Measurements from ENCODE around the gene OCEL1.

The OCEL1 gene

DNA sequence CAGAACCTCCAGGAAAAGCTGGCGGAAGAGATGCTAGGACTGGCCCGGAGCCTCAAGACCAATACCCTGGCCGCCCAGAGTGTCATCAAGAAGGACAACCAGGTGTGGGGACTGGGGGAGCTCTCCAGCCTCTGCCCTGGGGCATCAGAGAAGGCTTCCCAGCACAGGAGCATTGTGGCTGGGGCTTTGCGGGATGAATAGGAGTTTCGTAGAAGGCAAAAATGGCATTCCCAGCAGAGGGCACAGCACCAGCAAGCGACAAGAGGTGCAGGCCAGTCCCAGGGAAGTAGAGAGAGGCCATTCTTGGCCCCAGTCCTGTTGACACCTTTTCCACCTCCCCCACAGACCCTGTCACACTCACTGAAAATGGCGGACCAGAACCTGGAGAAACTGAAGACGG is 6.7 kb upstream of the OCEL1 start:
- Histone ChIP-seq H3K27me3 (replicated peaks in 2 of 5; ENCODE audit: control insufficient read depth in 4 of 5, insufficient read depth in 5 of 5, low read length in 4 of 5) (no peaks in the 10 kb centered on the region), H3K27ac (ENCODE audit: insufficient read depth in 1 of 2, low read depth in 1 of 2, low read length in 2 of 2, poor library complexity in 1 of 2, severe bottlenecking in 2 of 2) (no peak overlapping the region), H3K36me3 (ENCODE audit: control insufficient read depth in 4 of 4, insufficient read depth in 4 of 4, low read length in 3 of 4) (peaks cover 8 to 21% (median 13%) of the 10 kb centered on the region in 4 experiments), H3K4me1 (ENCODE audit: control extremely low read depth in 1 of 4, control insufficient read depth in 4 of 4, insufficient read depth in 4 of 4, low read length in 3 of 4) (peaks cover 0 to 15% (median 15%) of the 10 kb centered on the region in 4 experiments), H3K4me3 (ENCODE audit: control insufficient read depth in 1 of 7, extremely low read depth in 1 of 7, insufficient read depth in 4 of 7, low read depth in 2 of 7, low read length in 6 of 7) (no peak overlapping the region), H3K9me3 (ENCODE audit: control extremely low read depth in 1 of 5, control insufficient read depth in 4 of 5, insufficient read depth in 2 of 5, low read depth in 1 of 5, low read length in 4 of 5) (no peaks in the 10 kb centered on the region)
- POLR2A ChIA-PET = no interaction called here
- DNase-seq = no peak
- CTCF ChIA-PET = no interaction called here
- 98% methylated on average over 8 of the region's 8 CpGs for WGBS (ENCODE audit: insufficient coverage)

DNA sequence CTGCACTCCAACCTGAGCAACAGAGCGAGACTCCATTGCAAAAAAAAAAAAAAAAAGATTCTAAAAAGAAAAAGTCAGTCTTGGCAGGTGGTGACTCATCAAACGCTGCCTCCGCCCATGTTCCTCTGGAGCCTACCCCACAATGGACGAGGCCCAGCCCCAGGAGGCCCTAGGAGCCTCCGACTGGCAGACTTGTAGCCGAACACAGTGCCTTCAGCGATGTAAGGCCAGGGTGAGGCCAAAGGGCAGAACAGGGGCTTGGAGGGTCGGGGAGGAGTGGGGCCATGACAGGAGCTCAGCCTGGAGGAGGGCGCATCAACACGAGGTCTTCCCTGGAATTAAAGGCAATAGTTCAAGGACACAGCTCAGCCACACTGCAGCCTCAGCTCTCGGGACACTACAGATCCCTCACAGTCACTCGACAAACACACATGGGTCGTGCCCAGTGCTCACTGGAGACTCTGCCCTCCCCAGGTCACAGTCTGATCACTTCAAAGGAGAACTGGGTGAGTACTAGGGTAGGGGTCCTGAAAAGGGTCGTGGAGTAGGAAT is 5.7 kb upstream of the OCEL1 start:
- Histone ChIP-seq H3K4me3 (ENCODE audit: control insufficient read depth in 1 of 7, extremely low read depth in 1 of 7, insufficient read depth in 4 of 7, low read depth in 2 of 7, low read length in 6 of 7) (no peak overlapping the region), H3K27ac (ENCODE audit: insufficient read depth in 1 of 2, low read depth in 1 of 2, low read length in 2 of 2, poor library complexity in 1 of 2, severe bottlenecking in 2 of 2) (peak overlapping the region in 1 of 2 experiments; percentile 14), H3K27me3 (replicated peaks in 2 of 5; ENCODE audit: control insufficient read depth in 4 of 5, insufficient read depth in 5 of 5, low read length in 4 of 5) (no peaks in the 10 kb centered on the region), H3K4me1 (ENCODE audit: control extremely low read depth in 1 of 4, control insufficient read depth in 4 of 4, insufficient read depth in 4 of 4, low read length in 3 of 4) (peaks cover 0 to 8% (median 7%) of the 10 kb centered on the region in 4 experiments), H3K9me3 (ENCODE audit: control extremely low read depth in 1 of 5, control insufficient read depth in 4 of 5, insufficient read depth in 2 of 5, low read depth in 1 of 5, low read length in 4 of 5) (no peaks in the 10 kb centered on the region), H3K36me3 (ENCODE audit: control insufficient read depth in 4 of 4, insufficient read depth in 4 of 4, low read length in 3 of 4) (peaks cover 8 to 21% (median 13%) of the 10 kb centered on the region in 4 experiments)
- CTCF ChIA-PET = interaction anchor here (0.6 to 2.0 kb wide), 2 partner anchors 15 to 18 kb away, joined by 3 to 4 read pairs; no protein-coding TSS in a partner anchor
- DNase-seq = peak; percentile 37 to 67 (median 66)
- 73% methylated on average over 13 of the region's 14 CpGs for WGBS (ENCODE audit: insufficient coverage)
- POLR2A ChIA-PET = interaction anchor here (0.7 to 1.0 kb wide), 2 partner anchors 15 to 133 kb away, joined by 3 read pairs; no protein-coding TSS in a partner anchor

GRCh38 chr19:17225053-17225452 is 973 bp upstream of the OCEL1 start:
- WGBS (ENCODE audit: insufficient coverage) = 100% methylated on average over 1 of the region's 10 CpGs
- H3K4me1 ChIP-seq (ENCODE audit: control extremely low read depth in 1 of 4, control insufficient read depth in 4 of 4, insufficient read depth in 4 of 4, low read length in 3 of 4) = peaks cover 0 to 13% (median 9%) of the 10 kb centered on the region in 4 experiments
- CTCF ChIA-PET = no interaction called here
- no peaks in the 10 kb centered on the region for H3K9me3 ChIP-seq (ENCODE audit: control extremely low read depth in 1 of 5, control insufficient read depth in 4 of 5, insufficient read depth in 2 of 5, low read depth in 1 of 5, low read length in 4 of 5)
- H3K27me3 ChIP-seq (replicated peaks in 2 of 5; ENCODE audit: control insufficient read depth in 4 of 5, insufficient read depth in 5 of 5, low read length in 4 of 5) = no peaks in the 10 kb centered on the region
- POLR2A ChIA-PET = no interaction called here
- peak overlapping the region in 1 of 7 experiments; percentile 81 for H3K4me3 ChIP-seq (ENCODE audit: control insufficient read depth in 1 of 7, extremely low read depth in 1 of 7, insufficient read depth in 4 of 7, low read depth in 2 of 7, low read length in 6 of 7)
- peaks cover 0 to 6% (median 3%) of the 10 kb centered on the region in 4 experiments for H3K36me3 ChIP-seq (ENCODE audit: control insufficient read depth in 4 of 4, insufficient read depth in 4 of 4, low read length in 3 of 4)
- no peak overlapping the region for H3K27ac ChIP-seq (ENCODE audit: insufficient read depth in 1 of 2, low read depth in 1 of 2, low read length in 2 of 2, poor library complexity in 1 of 2, severe bottlenecking in 2 of 2)
- DNase-seq = no peak

DNA sequence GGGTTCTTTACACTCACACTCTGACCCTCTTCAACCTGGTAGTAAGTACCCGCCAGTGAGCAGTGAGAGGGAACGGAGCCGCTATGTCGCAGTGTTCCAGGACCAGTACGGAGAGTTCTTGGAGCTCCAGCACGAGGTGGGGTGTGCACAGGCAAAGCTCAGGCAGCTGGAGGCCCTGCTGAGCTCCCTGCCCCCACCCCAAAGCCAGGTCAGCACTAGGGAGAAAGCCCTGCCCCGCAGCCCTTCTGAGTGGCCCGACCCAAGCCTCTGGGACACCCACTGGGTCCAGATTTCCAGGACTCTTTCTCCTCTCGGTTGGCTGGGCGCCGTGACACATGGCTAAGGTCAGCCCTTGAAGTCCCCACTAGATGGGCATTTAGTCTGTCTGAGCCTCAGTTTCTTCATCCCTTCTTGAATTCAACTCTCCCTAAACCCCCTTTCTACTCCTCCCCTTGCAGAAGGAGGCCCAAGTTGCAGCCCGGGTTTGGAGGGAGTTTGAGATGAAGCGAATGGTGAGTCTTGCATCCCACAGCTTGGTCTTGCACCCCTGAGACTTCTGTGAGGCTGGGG is 1.9 kb downstream of the OCEL1 start:
- Histone ChIP-seq H3K36me3 (ENCODE audit: control insufficient read depth in 4 of 4, insufficient read depth in 4 of 4, low read length in 3 of 4) (peaks cover 0 to 29% (median 14%) of the 10 kb centered on the region in 4 experiments), H3K9me3 (ENCODE audit: control extremely low read depth in 1 of 5, control insufficient read depth in 4 of 5, insufficient read depth in 2 of 5, low read depth in 1 of 5, low read length in 4 of 5) (no peaks in the 10 kb centered on the region), H3K27me3 (replicated peaks in 2 of 5; ENCODE audit: control insufficient read depth in 4 of 5, insufficient read depth in 5 of 5, low read length in 4 of 5) (no peaks in the 10 kb centered on the region), H3K4me1 (ENCODE audit: control extremely low read depth in 1 of 4, control insufficient read depth in 4 of 4, insufficient read depth in 4 of 4, low read length in 3 of 4) (peaks cover 0 to 13% (median 8%) of the 10 kb centered on the region in 4 experiments), H3K4me3 (ENCODE audit: control insufficient read depth in 1 of 7, extremely low read depth in 1 of 7, insufficient read depth in 4 of 7, low read depth in 2 of 7, low read length in 6 of 7) (no peak overlapping the region), H3K27ac (ENCODE audit: insufficient read depth in 1 of 2, low read depth in 1 of 2, low read length in 2 of 2, poor library complexity in 1 of 2, severe bottlenecking in 2 of 2) (no peak overlapping the region)
- 96% methylated on average over 13 of the region's 13 CpGs for WGBS (ENCODE audit: insufficient coverage)
- POLR2A ChIA-PET = no interaction called here
- DNase-seq = no peak
- CTCF ChIA-PET = interaction anchor here (0.8 to 2.6 kb wide), 5 partner anchors 7 to 17 kb away, joined by 3 to 12 read pairs (median 6); partner anchors contain the start of gene USE1

DNA sequence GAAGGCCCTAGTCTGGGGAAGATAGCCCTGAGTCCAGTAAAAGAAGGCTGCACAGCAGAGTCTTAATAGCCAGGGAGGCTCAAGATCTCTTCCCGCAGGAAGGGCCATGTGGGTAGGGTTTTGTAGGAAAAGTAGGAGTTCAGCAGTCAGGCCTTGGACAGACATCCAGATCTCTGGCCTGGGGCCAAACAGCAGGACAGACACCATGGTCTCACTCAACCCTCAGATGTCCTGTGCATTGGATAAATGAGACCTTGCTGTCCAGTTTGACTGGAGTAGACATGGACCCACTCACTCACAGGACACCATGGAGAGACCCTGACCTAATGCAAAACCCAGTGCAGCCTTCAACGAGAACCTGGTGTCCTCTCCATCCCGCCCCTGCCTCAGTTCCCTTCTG is 3.9 kb downstream of the OCEL1 start:
- Histone ChIP-seq H3K27ac (ENCODE audit: insufficient read depth in 1 of 2, low read depth in 1 of 2, low read length in 2 of 2, poor library complexity in 1 of 2, severe bottlenecking in 2 of 2) (no peak overlapping the region), H3K4me1 (ENCODE audit: control extremely low read depth in 1 of 4, control insufficient read depth in 4 of 4, insufficient read depth in 4 of 4, low read length in 3 of 4) (peaks cover 0 to 19% (median 12%) of the 10 kb centered on the region in 4 experiments), H3K27me3 (replicated peaks in 2 of 5; ENCODE audit: control insufficient read depth in 4 of 5, insufficient read depth in 5 of 5, low read length in 4 of 5) (no peaks in the 10 kb centered on the region), H3K9me3 (ENCODE audit: control extremely low read depth in 1 of 5, control insufficient read depth in 4 of 5, insufficient read depth in 2 of 5, low read depth in 1 of 5, low read length in 4 of 5) (no peaks in the 10 kb centered on the region), H3K36me3 (ENCODE audit: control insufficient read depth in 4 of 4, insufficient read depth in 4 of 4, low read length in 3 of 4) (peaks cover 0 to 29% (median 14%) of the 10 kb centered on the region in 4 experiments), H3K4me3 (ENCODE audit: control insufficient read depth in 1 of 7, extremely low read depth in 1 of 7, insufficient read depth in 4 of 7, low read depth in 2 of 7, low read length in 6 of 7) (no peak overlapping the region)
- ChIA-PET POLR2A (no interaction called here), CTCF (no interaction called here)
- WGBS (ENCODE audit: insufficient coverage) = 100% methylated on average over 3 of the region's 3 CpGs
- DNase-seq = no peak

- 95% methylated on average over 25 of the region's 25 CpGs for WGBS (ENCODE audit: insufficient coverage)
- ChIA-PET CTCF (no interaction called here), POLR2A (no interaction called here)
- Histone ChIP-seq H3K4me1 (ENCODE audit: control extremely low read depth in 1 of 4, control insufficient read depth in 4 of 4, insufficient read depth in 4 of 4, low read length in 3 of 4) (peaks cover 0 to 18% (median 13%) of the 10 kb centered on the region in 4 experiments), H3K36me3 (ENCODE audit: control insufficient read depth in 4 of 4, insufficient read depth in 4 of 4, low read length in 3 of 4) (peaks cover 0 to 29% (median 14%) of the 10 kb centered on the region in 4 experiments), H3K9me3 (ENCODE audit: control extremely low read depth in 1 of 5, control insufficient read depth in 4 of 5, insufficient read depth in 2 of 5, low read depth in 1 of 5, low read length in 4 of 5) (no peaks in the 10 kb centered on the region), H3K27ac (ENCODE audit: insufficient read depth in 1 of 2, low read depth in 1 of 2, low read length in 2 of 2, poor library complexity in 1 of 2, severe bottlenecking in 2 of 2) (no peak overlapping the region), H3K27me3 (replicated peaks in 2 of 5; ENCODE audit: control insufficient read depth in 4 of 5, insufficient read depth in 5 of 5, low read length in 4 of 5) (no peaks in the 10 kb centered on the region), H3K4me3 (ENCODE audit: control insufficient read depth in 1 of 7, extremely low read depth in 1 of 7, insufficient read depth in 4 of 7, low read depth in 2 of 7, low read length in 6 of 7) (no peak overlapping the region)
- no peak for DNase-seq
Observed at GRCh38 chr19:17232258-17232657, 6.2 kb downstream of the OCEL1 start.

DNA sequence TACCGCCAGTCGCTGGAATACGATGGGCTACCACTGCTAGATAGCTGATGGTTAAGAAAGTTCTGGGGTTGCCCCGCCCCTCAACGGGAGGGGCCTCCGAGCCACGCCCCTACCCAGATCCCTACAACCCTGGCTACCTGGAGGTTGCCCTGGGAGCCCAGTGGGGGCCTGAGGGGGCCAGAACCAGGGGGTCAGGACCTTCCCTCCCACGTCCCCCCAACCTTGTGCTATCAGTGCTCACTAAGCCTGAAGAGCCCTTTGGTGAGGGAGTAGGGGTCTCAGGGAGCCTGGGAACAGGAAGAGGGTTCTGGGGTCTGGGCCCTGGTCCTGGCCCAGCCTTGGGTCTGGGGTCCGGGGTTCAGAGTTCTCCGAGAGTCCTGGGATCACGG is 8.9 kb downstream of the OCEL1 start:
- peaks cover 0 to 31% (median 14%) of the 10 kb centered on the region in 4 experiments for H3K36me3 ChIP-seq (ENCODE audit: control insufficient read depth in 4 of 4, insufficient read depth in 4 of 4, low read length in 3 of 4)

More for the DNA sequence above, 8.9 kb downstream of the OCEL1 start:
- H3K9me3 ChIP-seq (ENCODE audit: control extremely low read depth in 1 of 5, control insufficient read depth in 4 of 5, insufficient read depth in 2 of 5, low read depth in 1 of 5, low read length in 4 of 5) = no peaks in the 10 kb centered on the region
- no peaks in the 10 kb centered on the region for H3K27me3 ChIP-seq (replicated peaks in 2 of 5; ENCODE audit: control insufficient read depth in 4 of 5, insufficient read depth in 5 of 5, low read length in 4 of 5)
- 13% methylated on average over 8 of the region's 11 CpGs for WGBS (ENCODE audit: insufficient coverage)
- DNase-seq = peak; percentile 38 to 70 (median 68)
- H3K4me3 ChIP-seq (ENCODE audit: control insufficient read depth in 1 of 7, extremely low read depth in 1 of 7, insufficient read depth in 4 of 7, low read depth in 2 of 7, low read length in 6 of 7) = peak overlapping the region in 6 of 7 experiments; percentile 43 to 75 (median 63)
- H3K4me1 ChIP-seq (ENCODE audit: control extremely low read depth in 1 of 4, control insufficient read depth in 4 of 4, insufficient read depth in 4 of 4, low read length in 3 of 4) = peaks cover 0 to 18% (median 13%) of the 10 kb centered on the region in 4 experiments
- peak overlapping the region in 1 of 2 experiments; percentile 66 for H3K27ac ChIP-seq (ENCODE audit: insufficient read depth in 1 of 2, low read depth in 1 of 2, low read length in 2 of 2, poor library complexity in 1 of 2, severe bottlenecking in 2 of 2)
- CTCF ChIA-PET = interaction anchor here (1.0 to 2.5 kb wide), 4 partner anchors 8 to 164 kb away, joined by 3 to 12 read pairs (median 9); partner anchors contain the start of gene OCEL1
- POLR2A ChIA-PET = no interaction called here

All from common myeloid progenitor, CD34-positive (primary cell).